Activated CD8-positive, alpha-beta memory T cell treated with anti-CD3 and anti-CD28 coated beads for 48 hours (primary cell): ENCODE data around the gene BRINP3.
"Not testable (repeated sequence)": the region's sequence is repeated elsewhere in the genome, so short reads cannot be mapped to it uniquely, and the experiment has no call there.

Experiments
- DNase-seq, 3 experiments: peaks; one replicate each; pipeline ENCODE4 v3.0.0-alpha.2; 2020; ENCODE audit warnings: low read depth in 2 of 3, low spot score in 2 of 3

Gene BRINP3

DNA sequence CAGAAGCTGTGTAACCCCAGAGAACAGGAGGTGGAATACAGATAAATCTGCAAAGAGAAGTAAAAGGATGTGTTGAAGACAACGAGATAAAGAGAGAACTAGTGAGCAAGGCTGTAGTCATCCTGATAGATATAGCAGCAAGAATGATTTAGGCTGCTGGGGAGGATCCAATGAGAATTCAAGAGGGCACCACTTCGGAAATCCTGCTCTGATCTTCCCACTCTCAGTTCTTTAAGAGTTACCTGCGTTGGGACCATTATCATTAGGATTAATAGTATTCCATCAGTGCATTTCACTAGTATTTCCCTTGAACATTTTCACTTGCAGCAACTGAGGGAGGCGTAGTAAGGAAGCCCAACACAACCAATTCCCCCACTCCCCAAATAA is at the start of gene BRINP3:
Gene BRINP3, minus strand, starts transcription at position 103 of the 387 bp plus-strand sequence.
- no peak for DNase-seq

DNA sequence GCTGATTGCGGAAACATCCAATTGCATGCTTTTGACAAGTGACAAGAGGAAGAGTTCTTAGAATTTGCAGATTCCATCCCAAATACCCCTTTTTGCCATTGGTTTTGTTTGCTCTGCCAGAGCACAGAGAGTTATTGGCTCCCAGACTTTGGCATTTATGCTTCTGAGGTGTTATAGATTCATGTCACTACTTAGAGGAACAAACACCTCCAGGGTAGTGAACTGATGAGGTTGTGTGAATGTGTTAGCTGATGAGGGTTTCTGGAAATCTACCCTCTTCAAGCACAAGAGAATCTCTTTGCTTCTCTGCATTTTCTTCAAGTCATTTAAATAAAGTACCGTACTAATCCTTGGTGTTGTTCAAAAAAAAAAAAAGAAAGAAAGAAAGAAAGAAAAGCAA is 33.9 kb upstream of the BRINP3 start:
- DNase-seq = no peak

DNA sequence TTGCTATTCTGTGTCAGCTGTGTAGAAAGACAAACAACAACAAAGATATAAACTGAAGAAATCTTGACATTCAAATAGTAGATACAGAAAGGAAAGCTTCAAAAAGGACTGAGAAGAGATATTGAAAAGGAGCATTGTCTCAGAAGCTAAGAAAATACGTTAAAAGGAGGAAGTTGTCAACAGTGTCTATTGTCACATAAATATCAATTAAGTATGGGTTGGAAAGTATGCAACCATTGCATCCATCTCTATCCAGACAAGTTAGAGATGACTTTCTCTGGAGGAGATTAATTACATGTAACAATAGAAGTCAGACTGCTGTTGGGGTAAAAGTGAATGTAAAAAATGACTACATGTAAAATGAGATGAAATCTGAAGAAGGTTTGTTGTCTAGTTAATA is 29.7 kb upstream of the BRINP3 start:
- DNase-seq = no peak

DNA sequence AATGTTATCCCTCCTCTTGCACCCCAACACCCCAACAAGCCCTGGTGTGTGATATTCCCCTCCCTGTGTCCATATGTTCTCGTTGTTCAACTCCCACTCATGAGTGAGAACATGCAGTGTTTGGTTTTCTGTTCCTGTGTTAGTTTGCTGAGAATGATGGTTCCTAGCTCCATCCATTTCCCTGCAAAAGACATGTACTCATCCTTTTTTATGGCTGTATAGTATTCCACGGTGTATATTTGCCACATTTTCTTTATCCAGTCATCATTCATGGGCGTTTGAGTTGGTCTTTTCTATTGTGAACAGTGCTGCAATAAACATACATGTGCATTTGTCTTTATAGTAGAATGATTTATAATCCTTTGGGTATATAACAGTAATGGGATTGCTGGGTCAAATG is 26.9 kb upstream of the BRINP3 start:
- DNase-seq = not testable (repeated sequence)

DNA sequence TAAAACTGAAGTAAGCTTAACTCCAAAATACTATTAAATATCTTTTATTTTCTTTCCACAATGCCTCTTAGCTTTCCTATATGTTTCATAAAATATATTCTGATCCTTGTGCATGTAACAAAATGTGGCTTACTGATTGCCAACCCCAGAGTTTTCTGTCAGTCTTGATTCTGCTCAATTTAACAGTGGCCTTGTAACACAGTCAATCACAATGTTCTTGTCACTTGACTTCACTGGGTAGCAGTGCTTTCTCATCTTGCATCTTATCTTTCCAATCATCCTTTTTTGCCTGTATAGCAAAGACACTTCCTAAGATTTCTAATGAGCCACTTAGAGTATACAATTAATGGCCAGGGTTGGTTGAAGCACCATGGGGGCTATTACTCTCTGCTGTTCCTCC is 19.9 kb upstream of the BRINP3 start:
- DNase-seq = no peak

DNA sequence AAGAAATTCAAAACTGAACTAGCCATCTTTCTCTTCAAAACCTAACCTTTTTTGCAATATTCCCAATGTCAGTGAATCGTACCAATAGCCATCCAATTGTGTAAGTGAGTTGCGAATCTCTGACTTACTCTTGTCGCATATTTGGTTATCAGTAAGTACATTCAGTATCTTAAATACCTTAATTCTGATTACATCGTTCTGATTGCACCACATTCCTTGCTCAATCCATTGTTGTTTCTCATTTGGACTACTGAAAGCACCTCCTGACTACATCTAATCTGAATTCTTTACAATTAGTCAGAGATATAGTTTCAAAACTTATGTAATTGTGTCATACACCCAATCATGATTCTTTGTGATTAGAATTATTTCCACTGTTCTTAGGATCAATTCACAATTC is 16.8 kb upstream of the BRINP3 start:
- DNase-seq = no peak

DNA sequence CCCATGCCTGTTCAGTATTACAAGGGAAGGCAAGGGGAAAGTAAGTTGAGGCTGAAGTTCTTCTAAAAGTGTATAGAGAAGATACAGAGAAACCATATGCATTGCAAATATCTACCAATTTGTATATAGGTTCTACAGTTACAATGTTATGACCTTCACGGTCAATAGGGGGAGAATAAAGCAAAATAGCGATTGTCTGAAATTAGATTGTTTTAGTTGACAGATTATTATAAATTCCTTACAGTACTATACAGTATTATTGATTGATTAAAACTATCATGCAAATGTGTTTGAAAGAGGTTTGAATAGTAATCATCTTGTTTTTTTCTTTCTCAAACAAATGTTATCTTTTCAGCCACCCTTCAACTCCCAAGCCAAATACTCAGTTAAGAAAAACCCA is 13.7 kb upstream of the BRINP3 start:
- no peak for DNase-seq

DNA sequence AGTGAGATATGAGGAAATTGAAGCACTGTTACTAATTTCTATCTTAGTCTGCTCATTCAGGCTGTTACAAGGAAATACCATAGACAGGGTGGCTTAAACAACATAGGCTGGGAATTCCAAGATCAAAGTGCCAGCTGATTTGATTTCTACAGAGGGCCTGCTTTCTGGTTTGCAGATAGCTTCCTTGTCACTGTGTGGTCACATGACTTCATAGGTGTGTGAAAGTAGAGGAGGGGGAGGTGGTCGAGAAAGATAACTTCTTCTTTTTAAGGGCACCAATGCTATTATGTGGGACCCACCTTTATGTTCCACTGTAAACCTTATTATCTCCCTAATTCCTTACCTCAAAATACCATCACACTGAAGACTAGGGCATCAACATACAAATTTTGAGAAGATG is 6.4 kb upstream of the BRINP3 start:
- no peak for DNase-seq

DNA sequence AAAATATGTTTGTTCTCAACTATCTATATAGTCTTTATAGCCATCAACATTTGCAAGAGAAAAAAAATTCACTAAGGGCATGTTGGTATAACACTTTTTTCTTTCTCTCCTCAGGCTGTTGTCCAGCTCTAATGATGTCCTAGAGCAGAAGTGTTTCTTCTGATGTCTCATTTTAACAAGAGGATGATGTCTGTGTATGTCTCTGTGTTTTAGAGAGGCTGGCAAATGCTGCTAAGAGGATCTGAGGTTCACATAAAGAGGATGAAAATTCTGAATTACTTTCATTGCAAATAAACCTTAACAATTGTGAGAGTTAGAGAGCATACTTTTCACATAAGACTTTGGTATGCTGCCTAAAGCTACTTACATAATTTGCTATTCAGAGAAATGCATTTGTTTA is 2.6 kb upstream of the BRINP3 start:
- no peak for DNase-seq

DNA sequence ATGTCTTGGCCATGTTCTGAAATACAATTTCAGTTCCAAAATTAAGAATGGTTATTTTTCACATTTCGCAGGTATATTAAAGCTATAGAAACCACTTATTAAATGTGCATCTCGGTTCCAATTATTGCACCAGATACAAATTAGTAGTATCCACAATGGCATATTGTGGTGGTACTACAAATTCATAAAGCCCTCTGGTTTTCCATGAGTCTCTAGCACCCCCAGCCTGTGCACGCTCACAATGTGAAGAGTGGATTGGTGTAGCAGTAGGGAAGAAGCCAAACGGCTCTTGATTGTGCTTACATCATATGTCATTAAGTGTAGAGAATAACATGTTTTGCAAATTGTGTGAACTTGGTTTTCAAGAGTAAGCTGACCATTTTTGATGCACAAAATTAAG is 1.9 kb upstream of the BRINP3 start:
- no peak for DNase-seq

DNA sequence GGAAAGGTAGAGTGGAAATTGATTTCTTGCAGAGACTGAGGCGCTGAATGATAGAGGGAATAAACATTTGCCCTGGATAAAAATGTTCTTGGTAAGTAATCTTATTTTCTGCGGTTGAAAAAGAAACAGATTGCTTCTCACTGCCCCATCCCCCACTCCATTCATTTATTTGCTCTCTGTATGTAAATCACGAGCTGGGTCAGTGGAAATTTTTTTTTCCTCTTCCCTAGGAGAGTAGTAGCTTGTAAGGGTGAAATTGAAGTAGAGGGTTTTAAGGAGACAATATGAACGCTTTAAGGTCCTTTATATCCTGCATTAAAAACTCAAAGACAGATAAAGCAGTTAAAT is 1.4 kb upstream of the BRINP3 start:
- no peak for DNase-seq

DNA sequence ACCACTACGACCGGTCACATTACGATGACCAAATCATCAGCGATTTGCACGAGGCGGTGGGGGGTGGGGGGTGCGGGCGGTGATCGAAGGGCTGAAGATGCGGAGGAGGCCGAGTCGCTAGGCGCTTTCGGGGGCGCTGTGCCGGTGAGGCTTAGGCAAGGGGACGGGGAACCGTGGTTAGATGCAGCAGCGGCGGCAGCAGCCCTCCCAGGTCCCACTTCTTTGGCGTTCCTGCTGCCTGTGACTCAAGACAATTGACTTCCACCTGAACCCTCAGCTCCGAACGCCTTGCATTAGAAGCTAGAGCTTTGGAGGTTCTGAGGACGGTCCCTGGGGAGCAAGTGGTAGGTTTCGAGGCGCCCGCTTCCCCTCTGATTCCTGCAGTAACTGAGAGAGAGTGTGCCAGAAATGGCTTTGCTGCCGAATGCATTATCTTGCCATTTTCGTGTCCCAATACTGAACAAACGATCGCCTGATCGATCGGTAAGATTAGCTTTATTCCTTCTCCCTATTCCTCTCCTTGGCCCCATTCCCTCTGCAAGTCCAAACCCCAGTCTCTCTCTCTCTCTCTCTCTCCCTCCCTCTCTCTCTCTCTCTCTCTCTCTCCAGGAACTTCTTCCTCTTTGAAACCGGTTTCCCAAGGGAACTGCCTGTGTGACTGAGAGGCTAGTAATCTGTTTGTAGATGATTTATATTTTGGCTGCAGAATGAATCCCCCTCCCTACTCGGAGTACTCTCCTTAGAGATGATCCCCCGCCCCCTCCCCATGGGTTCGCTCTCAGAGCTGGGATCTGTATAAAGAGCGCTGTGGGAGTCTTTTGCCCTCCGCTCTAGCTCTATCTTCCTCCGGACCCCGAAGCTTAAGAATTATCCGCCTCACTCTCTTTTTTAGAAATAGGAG is 735 bp upstream of the BRINP3 start:
- no peak for DNase-seq

DNA sequence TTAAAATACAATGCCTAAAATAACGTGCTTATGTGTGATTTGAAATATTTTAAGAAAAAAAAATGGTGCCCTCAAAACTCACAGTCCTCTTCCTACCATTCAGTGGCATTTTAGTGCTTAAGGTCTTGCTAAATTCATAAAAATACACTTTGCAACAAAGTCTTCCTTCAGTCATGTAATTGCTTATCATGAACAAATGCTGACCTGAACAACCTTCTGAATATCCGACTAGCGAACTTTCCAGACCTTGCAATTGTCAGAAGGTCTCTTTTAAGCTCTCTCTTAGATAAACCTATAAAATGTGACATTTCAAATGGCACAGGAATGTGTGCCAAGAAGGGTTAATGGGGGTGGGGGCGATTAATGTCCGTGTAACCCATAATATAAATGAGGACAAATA is 858 bp downstream of the BRINP3 start:
- no peak for DNase-seq

DNA sequence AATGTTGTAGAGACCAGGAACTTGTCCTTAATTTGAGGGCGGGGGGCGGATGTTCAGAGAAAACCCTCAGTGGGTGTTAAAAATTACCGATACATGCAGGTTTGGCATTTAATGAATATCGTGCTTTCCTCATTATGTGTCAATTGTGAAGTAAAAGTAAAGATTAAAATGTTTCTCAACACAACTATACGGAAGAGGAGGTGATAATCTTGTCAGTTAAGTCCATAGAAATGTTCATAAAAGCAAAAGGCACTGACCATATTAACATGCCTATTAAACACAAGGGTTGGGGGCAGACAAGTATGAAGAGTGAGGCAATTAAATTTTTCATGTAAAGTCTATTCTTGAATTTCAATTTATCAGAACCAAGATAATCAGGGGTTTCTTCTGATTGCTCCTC is 1.3 kb downstream of the BRINP3 start:
- DNase-seq = no peak

DNA sequence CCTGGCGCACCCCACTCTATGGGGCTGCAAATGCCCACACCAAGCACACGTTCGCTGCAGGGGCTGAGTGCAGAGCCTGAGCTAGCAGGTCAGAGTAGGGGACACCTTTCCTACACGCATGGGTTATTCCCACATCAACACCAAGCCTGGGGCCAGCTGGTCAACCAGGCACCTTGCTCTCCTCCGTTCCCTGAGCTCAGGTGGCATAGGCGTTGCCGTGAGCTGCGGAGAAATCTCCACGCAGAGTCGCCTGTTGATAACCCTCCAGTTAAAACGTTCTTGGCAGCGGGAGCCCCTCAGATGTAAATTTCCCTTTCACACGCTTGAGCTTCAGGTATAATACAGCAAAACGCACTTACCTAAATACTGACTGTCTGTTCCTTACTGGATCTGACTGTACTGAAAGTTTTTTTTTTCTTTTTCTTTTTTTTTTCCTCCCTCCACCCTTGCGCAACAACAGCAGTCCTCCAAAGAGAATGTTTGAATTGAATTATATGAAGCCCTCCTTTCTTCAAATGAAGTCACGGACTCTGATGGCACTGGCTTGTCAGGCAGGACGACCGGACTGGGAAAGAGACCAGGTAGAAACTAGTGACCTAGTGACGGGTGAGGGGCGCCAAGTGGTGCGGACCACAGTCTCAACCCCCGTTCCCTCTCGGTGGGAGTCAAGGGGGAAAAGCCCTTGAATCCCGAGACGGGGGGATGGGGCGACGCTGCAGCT is 2.1 kb downstream of the BRINP3 start:
- DNase-seq = no peak

DNA sequence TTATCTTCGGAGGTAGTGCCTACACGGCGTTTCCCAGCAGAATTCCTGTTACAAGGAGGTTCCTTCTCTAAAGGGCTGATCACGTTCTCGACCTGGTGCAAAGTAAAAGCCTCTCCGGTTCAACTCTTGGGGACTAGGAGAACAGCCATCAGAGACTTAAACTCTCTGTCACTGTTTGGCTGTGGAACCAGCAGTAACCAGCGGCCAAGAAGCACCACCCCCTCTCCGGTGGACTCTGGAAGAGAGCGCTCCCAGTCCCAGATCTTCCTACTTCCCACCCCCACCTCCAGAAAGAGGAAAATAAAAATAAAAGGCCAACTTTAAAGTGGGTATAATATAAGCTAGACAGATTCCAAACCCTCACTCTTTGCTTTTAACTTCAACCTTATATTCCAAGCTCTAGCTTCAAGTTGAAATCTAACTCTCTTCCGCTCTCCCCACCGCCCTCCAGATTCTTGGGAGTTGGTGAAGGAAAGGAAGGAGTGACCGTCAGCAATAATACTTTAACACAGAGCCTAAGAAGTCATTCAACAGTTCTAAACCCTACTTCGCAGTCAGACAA is 2.9 kb downstream of the BRINP3 start:
- DNase-seq = no peak

DNA sequence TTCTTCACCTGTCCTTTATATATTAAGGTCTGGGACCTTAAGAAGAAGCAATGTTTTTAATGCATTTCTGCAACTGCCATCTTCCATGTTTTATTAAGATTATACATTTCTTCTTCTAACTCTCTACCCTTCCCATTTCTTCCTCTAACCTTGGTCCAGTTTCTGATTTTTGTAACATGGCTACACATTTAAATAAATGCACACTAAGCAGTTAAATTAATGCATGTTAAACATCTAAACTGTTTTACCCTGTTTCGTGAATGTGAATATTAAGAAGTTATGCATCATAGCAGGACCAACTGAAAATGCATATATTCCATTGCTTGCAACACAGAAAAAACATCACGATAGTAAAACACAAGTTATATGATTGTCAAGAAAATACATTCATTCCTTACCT is 3.7 kb downstream of the BRINP3 start:
- no peak for DNase-seq

DNA sequence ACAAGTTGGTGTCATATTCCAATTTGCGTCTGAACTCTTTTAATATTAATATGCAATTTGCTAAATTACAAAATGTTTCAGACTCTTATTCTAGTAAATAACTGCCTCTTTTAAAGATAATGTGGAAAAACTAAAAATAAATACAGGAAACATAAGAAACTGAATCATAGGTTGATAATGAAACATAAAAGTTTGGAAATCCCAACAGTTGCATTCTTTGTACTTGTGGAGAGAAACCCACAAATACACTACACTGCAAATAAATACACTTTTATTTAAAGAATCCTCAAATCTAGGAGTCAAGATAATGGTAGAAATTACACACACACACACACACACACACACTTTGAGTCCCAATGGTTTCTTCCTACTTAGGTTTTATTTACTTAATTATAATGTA is 5.2 kb downstream of the BRINP3 start:
- no peak for DNase-seq

DNA sequence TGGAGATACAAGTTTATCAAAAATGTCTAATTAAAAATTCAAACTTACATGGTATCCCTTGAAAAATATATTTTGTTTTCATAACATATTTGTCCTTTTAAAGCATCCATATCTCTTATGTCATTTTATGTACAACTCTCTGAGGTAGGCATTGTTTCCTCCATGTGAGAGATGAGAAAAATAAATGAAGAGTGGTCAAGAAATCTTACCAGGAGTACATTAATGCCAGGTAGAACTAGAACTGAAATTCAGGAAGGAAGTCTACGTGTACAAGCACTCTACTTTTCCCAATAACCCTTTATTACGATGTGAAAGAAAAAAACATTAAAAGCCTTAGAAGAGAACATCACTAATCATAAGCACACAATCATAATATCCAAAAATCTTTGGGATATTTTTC is 5.6 kb downstream of the BRINP3 start:
- no peak for DNase-seq

DNA sequence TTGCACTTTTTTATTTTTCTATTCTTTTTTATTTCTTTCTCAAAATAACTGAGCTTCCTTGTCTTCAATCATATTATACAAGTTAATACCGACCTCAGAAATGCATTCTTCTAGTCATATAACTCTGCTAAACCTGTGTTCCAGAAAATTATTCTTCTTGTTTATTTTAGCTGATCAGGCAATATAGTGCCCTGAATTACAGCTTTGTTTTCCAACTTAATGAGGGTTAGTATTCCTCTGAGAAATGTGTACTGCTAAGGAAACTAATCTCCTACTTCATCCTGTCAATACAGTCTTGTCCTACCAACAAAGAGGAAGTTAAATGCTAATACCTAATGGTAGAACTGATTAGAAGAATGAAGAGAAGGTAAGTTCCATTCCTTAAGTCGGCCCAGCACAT is 13.0 kb downstream of the BRINP3 start:
- no peak for DNase-seq

DNA sequence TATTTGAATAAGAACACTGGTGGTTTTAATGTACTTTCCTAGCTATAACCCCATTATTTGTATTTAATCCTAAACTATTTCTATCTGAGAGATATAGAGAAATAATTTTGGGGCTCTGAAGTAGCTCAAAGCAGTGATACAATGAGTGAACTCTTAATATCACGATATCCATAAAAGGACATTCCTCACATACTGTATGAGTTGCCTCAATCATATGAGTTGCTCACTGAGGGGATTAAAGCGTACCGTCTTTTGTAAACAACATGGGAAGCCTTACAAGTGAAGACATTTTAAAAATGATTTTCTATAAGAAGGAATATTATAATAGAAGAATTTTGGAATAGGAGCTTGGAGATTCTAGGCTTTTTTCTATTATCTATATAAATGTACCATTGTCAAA is 21.5 kb downstream of the BRINP3 start:
- DNase-seq = no peak

DNA sequence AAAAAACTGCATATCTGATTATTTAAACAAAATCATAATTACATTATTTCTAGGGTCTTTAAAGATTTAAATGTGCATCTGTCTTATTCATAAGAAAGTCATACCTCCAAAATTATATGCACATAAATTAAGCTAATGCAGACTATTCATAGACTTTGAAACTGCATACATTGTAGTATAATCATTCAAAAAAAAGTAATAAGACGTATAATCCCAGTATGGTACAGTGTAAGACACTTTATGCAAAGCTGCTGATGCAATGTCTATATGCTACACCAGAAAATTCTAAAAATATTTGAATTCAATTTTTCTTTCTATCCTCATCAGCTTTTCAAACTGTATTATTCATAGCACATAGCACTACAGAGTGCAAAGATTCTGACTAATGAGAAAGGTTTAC is 22.0 kb downstream of the BRINP3 start:
- DNase-seq = no peak
